Measurements from ENCODE around the gene SHC1.

DNA sequence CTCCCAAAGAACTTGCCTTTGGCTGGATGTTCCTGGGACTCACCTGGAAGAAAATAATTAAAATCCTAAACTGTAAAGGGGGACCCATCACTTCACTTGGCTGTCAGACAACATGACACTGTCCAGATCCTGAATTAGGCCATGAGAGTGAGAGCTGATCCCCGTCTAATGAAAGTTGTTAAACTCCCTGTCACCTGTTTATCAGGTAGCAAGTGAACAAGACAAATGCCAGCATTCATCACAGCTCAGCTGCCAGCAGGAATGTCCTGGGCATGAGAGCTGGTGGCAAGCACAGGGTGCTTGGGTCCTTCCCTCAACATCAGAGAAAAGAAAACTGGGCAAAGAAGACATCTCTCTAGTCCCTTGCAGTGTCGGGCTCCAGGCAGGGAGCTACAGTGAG, 57.8 kb downstream of the SHC1 start:
- TF ChIP-seq FOXK2 (IDR thresholded peaks at IDR 0.05): no peak
- no peak for TF ChIP-seq SP1 (IDR thresholded peaks at IDR 0.05)
- no peak for TF ChIP-seq NFRKB (IDR thresholded peaks at IDR 0.05)
- TF ChIP-seq, protein P1, sequence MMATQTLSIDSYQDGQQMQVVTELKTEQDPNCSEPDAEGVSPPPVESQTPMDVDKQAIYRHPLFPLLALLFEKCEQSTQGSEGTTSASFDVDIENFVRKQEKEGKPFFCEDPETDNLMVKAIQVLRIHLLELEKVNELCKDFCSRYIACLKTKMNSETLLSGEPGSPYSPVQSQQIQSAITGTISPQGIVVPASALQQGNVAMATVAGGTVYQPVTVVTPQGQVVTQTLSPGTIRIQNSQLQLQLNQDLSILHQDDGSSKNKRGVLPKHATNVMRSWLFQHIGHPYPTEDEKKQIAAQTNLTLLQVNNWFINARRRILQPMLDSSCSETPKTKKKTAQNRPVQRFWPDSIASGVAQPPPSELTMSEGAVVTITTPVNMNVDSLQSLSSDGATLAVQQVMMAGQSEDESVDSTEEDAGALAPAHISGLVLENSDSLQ (IDR thresholded peaks at IDR 0.05): no peak
- TF ChIP-seq TARDBP (IDR thresholded peaks at IDR 0.05): no peak
- no peak for TF ChIP-seq HDGF (IDR thresholded peaks at IDR 0.05; ENCODE audit: borderline replicate concordance)
- TF ChIP-seq ELF4 (IDR thresholded peaks at IDR 0.05): no peak

Measured in HEK293T (cell line).